SH-SY5Y (cell line): Measurements from ENCODE around the gene ARPC1A.

Experiments used
- GATA2 ChIP-seq: IDR thresholded peaks from 2 replicates; pipeline ENCODE4 v1.6.1; 2011; ENCODE audit warnings: mild to moderate bottlenecking, low read depth, low read length
- GATA3 ChIP-seq: IDR thresholded peaks from 2 replicates; pipeline ENCODE4 v1.6.1; 2011; ENCODE audit warnings: low read depth, mild to moderate bottlenecking, low read length, moderate library complexity

DNA sequence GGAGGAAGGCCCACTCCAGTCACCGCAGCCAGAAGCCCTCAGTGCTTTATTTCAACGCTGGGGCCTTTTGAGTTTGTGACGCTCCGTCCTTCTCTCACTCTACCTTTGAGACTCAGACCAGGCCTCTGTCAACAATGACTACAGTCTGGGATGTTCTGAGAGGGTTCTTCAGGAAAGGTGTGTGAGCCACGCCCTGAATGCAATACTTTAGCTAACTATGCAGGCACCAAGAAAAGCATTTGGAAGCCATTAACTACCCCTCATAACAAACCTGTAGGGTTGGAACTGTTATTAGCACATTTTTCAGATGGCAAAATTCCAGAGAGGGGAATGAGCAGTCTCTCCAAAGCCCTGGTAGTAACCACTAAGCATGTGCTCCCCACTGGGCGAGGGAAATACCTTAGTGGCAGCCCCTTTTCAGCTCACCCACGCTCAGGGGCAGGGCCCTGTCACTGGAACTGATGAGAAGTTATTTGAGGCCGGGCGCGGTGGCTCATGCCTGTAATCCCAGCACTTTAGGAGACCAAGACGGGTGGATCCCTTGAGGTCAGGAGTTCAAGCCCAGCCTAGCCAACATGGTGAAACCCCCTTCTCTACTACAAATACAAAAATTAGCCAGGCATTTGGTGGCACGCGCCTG lies 43.2 kb downstream of the ARPC1A start:
- TF ChIP-seq GATA3 = no peak
- TF ChIP-seq GATA2 = no peak
